AG04449 (cell line): Measurements from ENCODE around the gene LRRC4C.

Experiments used
- CTCF ChIA-PET: fragments of 350-600 bp; formaldehyde crosslinking; extraction: SDS; loops from one replicate; lab custom pipeline; 2021; ENCODE audit warnings: antibody characterized with exemption; lab: Yijun Ruan, JAX
- POLR2A ChIA-PET: fragments of 400-600, 350-600 bp; formaldehyde crosslinking; extraction: SDS; loops from one replicate; lab custom pipeline; 2020; ENCODE audit warnings: antibody characterized with exemption, inconsistent platforms; lab: Yijun Ruan, JAX
- DNase-seq: peaks from one replicate; pipeline ENCODE4 v3.0.0-alpha.2; 2010; ENCODE audit warnings: low read depth, low spot score
- H3K4me3 ChIP-seq: 2 replicates; pipeline ENCODE4 v1.5.1; 2011; ENCODE audit warnings: low read depth, mild to moderate bottlenecking, control low read depth, low read length
- CTCF ChIP-seq: IDR thresholded peaks from one replicate; pipeline ENCODE4 v1.5.1; 2011; ENCODE audit warnings: mild to moderate bottlenecking, moderate library complexity, low read length, control low read depth, inconsistent platforms; ENCODE audit not compliant: insufficient read depth; ENCODE audit errors: missing control alignments

Gene LRRC4C

GRCh38 chr11:40397141-40397540 is 1062.3 kb downstream of the LRRC4C start:
- no peak for TF ChIP-seq CTCF
- no peak overlapping the region for H3K4me3 ChIP-seq
- ChIA-PET CTCF (interaction anchor here (1.6 kb wide), 1 partner anchor 8 kb away, joined by 4 read pairs; no protein-coding TSS in a partner anchor), POLR2A (no interaction called here)
- DNase-seq: no peak

DNA sequence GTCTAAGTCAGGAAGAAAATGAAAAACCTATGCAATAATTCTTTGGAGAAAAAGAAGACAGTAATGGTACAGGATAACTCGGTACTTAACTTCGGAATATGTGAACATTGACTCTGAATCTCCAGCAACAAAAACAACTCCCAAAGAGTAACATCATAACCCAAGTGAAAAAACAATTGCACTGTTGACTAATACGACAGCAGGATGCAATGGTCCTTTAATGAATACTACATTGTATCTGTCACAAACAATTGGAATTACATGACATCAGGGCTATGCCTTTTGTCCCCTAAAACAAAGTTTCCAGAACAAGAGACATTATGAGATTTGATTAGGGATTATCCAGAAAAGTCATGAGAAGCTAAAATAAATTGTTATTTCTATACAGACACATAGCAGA is 1065.9 kb downstream of the LRRC4C start:
- no peak for TF ChIP-seq CTCF
- POLR2A ChIA-PET: no interaction called here
- CTCF ChIA-PET: no interaction called here
- H3K4me3 ChIP-seq: no peak overlapping the region
- no peak for DNase-seq

- ChIA-PET POLR2A (no interaction called here), CTCF (no interaction called here)
- TF ChIP-seq CTCF: no peak
- no peak overlapping the region for H3K4me3 ChIP-seq
- no peak for DNase-seq
These were observed 1067.8 kb downstream of the LRRC4C start for GRCh38 chr11:40391679-40392078.

DNA sequence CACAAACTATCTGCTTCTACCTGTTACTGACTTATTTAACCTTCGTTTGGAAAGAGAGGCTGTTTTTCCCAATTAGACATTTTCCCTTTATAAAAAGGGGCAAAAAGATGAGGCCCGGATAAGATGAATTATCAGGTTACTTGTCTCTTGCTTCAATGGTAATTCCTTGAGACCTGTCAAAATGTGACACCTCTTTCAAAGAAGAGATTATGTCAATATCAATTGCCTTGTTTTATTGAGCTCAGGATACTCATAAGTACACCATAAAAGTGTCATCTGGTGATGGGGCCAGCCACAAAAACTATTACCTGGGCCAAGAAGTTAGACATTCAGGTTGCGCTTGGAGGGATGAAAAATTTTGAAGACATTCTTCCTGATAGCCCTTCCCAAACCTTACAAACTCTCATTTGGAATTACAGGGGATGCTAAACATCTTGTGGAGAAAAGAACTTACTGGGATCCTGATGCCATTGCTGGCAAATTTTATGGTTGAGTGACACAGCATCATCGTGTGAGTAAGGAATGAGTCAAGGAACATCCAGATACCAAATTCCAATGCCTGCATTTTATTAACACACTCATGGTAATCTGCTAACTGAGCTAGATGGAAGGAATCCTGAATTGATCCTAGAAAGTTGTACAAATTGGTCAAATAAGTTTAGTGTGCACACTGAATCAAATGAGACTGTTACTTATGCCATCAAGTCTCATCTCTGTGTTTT is 1071.2 kb downstream of the LRRC4C start:
- H3K4me3 ChIP-seq: no peak overlapping the region
- CTCF ChIA-PET: interaction anchor here (0.9 to 1.2 kb wide), 2 partner anchors 9 to 92 kb away, joined by 3 to 4 read pairs; no protein-coding TSS in a partner anchor
- peak; percentile 10 for DNase-seq
- TF ChIP-seq CTCF: no peak
- POLR2A ChIA-PET: no interaction called here

DNA sequence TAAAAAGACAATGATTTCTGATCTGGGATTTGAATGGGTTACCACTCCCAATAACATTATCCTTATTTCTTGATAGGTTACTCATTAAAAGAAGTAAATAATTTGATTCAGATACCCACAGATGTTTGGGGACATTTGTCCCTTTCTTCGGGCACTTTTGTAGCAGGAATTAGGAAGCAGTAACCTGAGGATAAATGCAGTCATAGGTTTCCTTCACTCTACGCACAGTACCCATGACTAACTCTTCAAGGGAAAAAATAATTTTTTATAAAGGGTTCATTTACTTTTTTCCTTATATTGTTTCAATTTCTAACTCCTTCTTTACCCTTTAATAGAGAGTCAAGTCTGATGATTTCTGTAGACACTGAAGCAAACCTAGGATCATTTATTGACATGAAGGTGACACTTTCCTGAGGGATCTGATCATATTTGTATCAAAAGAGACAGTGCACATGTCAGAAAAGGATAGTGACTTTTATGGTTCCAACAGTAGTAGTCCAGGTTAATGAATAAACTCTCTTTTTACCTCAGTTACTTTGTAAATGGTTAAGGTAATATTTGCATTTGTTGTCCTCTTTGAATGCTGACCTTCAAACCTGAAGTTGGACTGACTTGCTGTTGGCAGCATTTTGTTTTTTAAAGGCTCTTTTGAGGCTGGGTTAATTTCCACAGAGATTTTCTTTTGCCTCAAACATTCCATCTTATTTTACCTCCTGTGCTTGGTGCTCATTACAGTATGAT is 1072.0 kb downstream of the LRRC4C start:
- no peak for DNase-seq
- no peak for TF ChIP-seq CTCF
- ChIA-PET POLR2A (no interaction called here), CTCF (interaction anchor here (0.9 kb wide), 1 partner anchor 91 kb away, joined by 3 read pairs; no protein-coding TSS in a partner anchor)
- H3K4me3 ChIP-seq: no peak overlapping the region

GRCh38 chr11:40384991-40385390 is 1074.5 kb downstream of the LRRC4C start:
- POLR2A ChIA-PET: no interaction called here
- DNase-seq: peak; percentile 5
- no peak for TF ChIP-seq CTCF
- H3K4me3 ChIP-seq: no peak overlapping the region
- CTCF ChIA-PET: no interaction called here
